ENCODE data around the gene CLCF1. TPM values are rescaled to one million over a fixed set of nuclear protein-coding genes. Genes with fewer than 3 reads are reported as not detected.

Gene CLCF1
- total and polyA plus RNA-seq, 2 of the 13 experiments (the other 11 are each of a cell fraction or from before 2014, with no cell fraction given) = 0.49 to 0.78 TPM

DNA sequence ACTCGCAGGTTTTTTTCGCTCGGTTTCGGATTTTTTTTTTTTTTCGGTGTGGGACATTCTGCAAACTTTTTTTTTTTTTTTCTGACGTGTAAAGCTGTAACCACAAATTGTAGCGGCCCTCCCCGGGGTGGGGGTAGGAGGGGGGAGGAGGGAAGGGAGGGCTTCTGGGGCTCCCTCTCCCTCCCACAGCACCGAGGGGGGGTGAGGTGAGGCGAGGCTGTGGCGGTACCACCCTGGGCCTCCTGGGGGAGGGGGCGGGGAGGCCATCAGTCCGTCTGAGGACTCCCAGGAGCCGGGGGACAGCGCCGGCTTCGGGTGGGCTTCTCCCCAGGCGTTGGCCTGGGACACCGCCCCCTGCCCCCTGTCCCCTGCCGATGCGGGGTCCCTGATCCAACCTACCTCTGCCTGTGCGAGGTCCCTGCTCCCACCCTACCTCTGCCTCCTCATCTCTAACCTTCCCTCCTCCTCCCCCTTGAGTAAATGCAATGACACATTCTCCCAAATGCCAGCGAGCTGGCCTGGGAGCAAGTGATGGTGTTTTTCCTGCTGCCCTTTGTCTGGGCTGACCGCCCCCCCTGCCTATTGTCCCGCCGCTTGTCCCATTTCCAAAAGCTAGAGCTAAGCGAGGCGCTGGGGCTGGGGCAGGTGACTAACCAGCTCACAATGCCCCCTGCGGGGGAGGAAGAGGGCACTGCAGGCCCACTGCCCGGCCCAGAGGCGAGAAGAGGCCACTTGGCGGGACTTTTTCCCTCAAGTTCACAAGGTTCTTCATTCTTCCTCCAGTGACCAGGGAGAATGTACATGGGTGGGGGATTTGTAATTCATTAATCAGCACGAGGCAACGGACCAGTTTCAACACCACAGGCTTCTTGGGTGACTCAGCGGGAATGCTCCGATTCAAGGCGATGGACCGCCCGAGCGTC, 511 bp upstream of the CLCF1 start (continued):
- TF ChIP-seq, protein P1, sequence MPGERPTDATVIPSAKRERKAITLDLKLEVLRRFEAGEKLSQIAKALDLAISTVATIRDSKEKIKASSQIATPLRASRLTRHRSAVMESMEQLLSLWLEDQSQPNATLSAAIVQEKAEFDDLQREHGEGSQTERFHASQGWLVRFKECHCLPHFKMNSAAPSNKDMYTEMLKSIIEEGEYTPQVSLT (CRISPR knock-in tag; IDR thresholded peaks at IDR 0.05; ENCODE audit: borderline replicate concordance, low read depth) = no peak
- TF ChIP-seq ZNF44 (CRISPR knock-in tag; IDR thresholded peaks at IDR 0.05) (no peak), SSRP1 (CRISPR knock-in tag; IDR thresholded peaks at IDR 0.05) (no peak), RORA (CRISPR knock-in tag; IDR thresholded peaks at IDR 0.05) (no peak), RFX1 (IDR thresholded peaks at IDR 0.05) (no peak), IKZF4 (CRISPR knock-in tag; IDR thresholded peaks at IDR 0.05; ENCODE audit: borderline replicate concordance, low read depth, not compliant biosample characterization) (no peak), U2AF1 (optimal IDR thresholded peaks at IDR 0.05; ENCODE audit: low read depth, low read length) (peak; percentile 32), ZFY (CRISPR knock-in tag; IDR thresholded peaks at IDR 0.05) (peak; percentile 13; the same call in 1 of the 2 replicates), ZNF629 (CRISPR knock-in tag; conservative IDR thresholded peaks at IDR 0.05) (no peak), TBX2 (CRISPR knock-in tag; IDR thresholded peaks at IDR 0.05; ENCODE audit: borderline replicate concordance) (peak; percentile 31; the same call in 1 of the 2 replicates), ZNF775 (CRISPR knock-in tag; IDR thresholded peaks at IDR 0.05; ENCODE audit: borderline replicate concordance) (no peak), ZNF644 (CRISPR knock-in tag; IDR thresholded peaks at IDR 0.05; ENCODE audit: low read depth) (no peak), ZNF557 (CRISPR knock-in tag; IDR thresholded peaks at IDR 0.05) (no peak), SP2 (CRISPR knock-in tag; IDR thresholded peaks at IDR 0.05) (no peak), ZNF24 (IDR thresholded peaks at IDR 0.05) (no peak), RXRB (CRISPR knock-in tag; IDR thresholded peaks at IDR 0.05; ENCODE audit: borderline replicate concordance) (peak; percentile 14; the same call in 1 of the 2 replicates), ZNF75D (CRISPR knock-in tag; IDR thresholded peaks at IDR 0.05; ENCODE audit: borderline replicate concordance) (no peak), THYN1 (CRISPR knock-in tag; IDR thresholded peaks at IDR 0.05; ENCODE audit: borderline replicate concordance, low read depth) (no peak)
- TF ChIP-seq, protein P2, sequence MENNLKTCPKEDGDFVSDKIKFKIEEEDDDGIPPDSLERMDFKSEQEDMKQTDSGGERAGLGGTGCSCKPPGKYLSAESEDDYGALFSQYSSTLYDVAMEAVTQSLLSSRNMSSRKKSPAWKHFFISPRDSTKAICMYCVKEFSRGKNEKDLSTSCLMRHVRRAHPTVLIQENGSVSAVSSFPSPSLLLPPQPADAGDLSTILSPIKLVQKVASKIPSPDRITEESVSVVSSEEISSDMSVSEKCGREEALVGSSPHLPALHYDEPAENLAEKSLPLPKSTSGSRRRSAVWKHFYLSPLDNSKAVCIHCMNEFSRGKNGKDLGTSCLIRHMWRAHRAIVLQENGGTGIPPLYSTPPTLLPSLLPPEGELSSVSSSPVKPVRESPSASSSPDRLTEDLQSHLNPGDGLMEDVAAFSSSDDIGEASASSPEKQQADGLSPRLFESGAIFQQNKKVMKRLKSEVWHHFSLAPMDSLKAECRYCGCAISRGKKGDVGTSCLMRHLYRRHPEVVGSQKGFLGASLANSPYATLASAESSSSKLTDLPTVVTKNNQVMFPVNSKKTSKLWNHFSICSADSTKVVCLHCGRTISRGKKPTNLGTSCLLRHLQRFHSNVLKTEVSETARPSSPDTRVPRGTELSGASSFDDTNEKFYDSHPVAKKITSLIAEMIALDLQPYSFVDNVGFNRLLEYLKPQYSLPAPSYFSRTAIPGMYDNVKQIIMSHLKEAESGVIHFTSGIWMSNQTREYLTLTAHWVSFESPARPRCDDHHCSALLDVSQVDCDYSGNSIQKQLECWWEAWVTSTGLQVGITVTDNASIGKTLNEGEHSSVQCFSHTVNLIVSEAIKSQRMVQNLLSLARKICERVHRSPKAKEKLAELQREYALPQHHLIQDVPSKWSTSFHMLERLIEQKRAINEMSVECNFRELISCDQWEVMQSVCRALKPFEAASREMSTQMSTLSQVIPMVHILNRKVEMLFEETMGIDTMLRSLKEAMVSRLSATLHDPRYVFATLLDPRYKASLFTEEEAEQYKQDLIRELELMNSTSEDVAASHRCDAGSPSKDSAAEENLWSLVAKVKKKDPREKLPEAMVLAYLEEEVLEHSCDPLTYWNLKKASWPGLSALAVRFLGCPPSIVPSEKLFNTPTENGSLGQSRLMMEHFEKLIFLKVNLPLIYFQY (CRISPR knock-in tag; IDR thresholded peaks at IDR 0.05; ENCODE audit: borderline replicate concordance) = peak; percentile 51; the same call in 1 of the 2 replicates
- TF ChIP-seq, protein P3, sequence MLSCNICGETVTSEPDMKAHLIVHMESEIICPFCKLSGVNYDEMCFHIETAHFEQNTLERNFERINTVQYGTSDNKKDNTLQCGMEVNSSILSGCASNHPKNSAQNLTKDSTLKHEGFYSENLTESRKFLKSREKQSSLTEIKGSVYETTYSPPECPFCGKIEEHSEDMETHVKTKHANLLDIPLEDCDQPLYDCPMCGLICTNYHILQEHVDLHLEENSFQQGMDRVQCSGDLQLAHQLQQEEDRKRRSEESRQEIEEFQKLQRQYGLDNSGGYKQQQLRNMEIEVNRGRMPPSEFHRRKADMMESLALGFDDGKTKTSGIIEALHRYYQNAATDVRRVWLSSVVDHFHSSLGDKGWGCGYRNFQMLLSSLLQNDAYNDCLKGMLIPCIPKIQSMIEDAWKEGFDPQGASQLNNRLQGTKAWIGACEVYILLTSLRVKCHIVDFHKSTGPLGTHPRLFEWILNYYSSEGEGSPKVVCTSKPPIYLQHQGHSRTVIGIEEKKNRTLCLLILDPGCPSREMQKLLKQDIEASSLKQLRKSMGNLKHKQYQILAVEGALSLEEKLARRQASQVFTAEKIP (CRISPR knock-in tag; IDR thresholded peaks at IDR 0.05; ENCODE audit: borderline replicate concordance) = no peak
- TF ChIP-seq, protein P4, sequence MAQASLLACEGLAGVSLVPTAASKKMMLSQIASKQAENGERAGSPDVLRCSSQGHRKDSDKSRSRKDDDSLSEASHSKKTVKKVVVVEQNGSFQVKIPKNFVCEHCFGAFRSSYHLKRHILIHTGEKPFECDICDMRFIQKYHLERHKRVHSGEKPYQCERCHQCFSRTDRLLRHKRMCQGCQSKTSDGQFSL (CRISPR knock-in tag; IDR thresholded peaks at IDR 0.05) = peak; percentile 60; the same call in 1 of the 2 replicates
- TF ChIP-seq, protein P5, sequence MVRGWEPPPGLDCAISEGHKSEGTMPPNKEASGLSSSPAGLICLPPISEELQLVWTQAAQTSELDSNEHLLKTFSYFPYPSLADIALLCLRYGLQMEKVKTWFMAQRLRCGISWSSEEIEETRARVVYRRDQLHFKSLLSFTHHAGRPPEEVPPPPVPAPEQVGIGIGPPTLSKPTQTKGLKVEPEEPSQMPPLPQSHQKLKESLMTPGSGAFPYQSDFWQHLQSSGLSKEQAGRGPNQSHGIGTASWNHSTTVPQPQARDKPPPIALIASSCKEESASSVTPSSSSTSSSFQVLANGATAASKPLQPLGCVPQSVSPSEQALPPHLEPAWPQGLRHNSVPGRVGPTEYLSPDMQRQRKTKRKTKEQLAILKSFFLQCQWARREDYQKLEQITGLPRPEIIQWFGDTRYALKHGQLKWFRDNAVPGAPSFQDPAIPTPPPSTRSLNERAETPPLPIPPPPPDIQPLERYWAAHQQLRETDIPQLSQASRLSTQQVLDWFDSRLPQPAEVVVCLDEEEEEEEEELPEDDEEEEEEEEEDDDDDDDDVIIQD (CRISPR knock-in tag; IDR thresholded peaks at IDR 0.05; ENCODE audit: low read depth) = no peak

Measured in HepG2 (cell line).